Stimulated activated CD8-positive, alpha-beta memory T cell treated with anti-CD3 and anti-CD28 coated beads, Interleukin-7, amount 100 ng/mL, for 24 hours (primary cell): ENCODE measurements around the gene GADD45B.
A peak's percentile ranks its signal among the peaks of the same experiment; 100 is the strongest.
"Not testable (repeated sequence)": the region's sequence is repeated elsewhere in the genome, so short reads cannot be mapped to it uniquely, and the experiment has no call there.

Source experiments
- DNase-seq: peaks from one replicate; pipeline ENCODE4 v3.0.0-alpha.2; 2020; ENCODE audit warnings: low read depth

Gene GADD45B

DNA sequence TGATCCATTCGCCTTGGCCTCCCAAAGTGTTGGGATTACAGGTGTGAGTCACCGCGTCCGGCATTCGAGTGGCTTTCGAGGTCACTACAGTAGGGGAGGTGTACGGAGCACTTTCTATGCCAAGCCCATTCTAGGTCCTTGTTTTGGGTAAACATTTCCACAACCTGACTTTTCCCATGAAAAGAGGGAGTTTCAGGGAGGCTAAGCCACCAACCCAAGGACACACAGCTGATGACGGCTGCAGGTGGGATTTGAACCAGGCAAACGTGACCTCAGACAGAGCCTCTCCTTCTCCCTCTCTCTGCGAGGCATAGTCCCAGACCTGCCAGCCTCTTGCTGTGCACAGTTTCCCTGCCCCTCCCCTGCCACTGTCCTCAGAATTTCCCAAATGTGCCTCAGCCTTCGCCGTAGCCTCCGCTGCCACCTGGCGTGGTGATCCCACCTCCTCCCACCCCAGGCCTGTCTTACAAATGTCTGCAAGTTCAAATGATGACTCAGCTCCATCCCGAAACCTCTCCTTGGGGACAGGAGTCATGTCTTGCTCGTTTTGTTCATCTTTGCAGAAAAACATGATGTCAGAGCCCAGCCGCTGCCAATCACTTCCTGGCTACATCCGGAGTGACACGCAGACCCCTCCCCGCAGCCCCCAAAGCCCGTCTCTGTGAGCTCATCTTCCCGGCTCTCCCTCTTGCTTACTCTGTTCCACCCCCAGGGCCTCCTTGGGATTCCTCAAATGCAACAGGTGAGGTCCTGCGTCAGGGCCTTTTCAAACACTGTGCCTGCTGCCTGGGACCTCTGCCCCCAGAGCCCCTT is 6.6 kb upstream of the GADD45B start:
- no peak for DNase-seq

- not testable (repeated sequence) for DNase-seq
Observed at GRCh38 chr19:2469915-2470200, 6.1 kb upstream of the GADD45B start.

GRCh38 chr19:2474232-2475017 is 1.5 kb upstream of the GADD45B start:
- peak; percentile 79 for DNase-seq

GRCh38 chr19:2475018-2475701 is 767 bp upstream of the GADD45B start:
- DNase-seq, result no peak

- no peak for DNase-seq
Observed at GRCh38 chr19:2476451-2477140, 669 bp downstream of the GADD45B start.

- DNase-seq, result no peak
Observed at GRCh38 chr19:2477141-2477710, 1.3 kb downstream of the GADD45B start.

- DNase-seq, result no peak
Observed at GRCh38 chr19:2477732-2478191, 1.8 kb downstream of the GADD45B start.

GRCh38 chr19:2478278-2478755 is 2.4 kb downstream of the GADD45B start:
- DNase-seq, result no peak

GRCh38 chr19:2478756-2479555 is 3.0 kb downstream of the GADD45B start:
- no peak for DNase-seq

- no peak for DNase-seq
Observed at GRCh38 chr19:2479556-2480194, 3.7 kb downstream of the GADD45B start.

GRCh38 chr19:2481466-2481865 is 5.5 kb downstream of the GADD45B start:
- no peak for DNase-seq

- no peak for DNase-seq
Observed at GRCh38 chr19:2482354-2483038, 6.6 kb downstream of the GADD45B start.

- no peak for DNase-seq
Observed at GRCh38 chr19:2483084-2483483, 7.2 kb downstream of the GADD45B start.

- no peak for DNase-seq
Observed at GRCh38 chr19:2483484-2484151, 7.7 kb downstream of the GADD45B start.

DNA sequence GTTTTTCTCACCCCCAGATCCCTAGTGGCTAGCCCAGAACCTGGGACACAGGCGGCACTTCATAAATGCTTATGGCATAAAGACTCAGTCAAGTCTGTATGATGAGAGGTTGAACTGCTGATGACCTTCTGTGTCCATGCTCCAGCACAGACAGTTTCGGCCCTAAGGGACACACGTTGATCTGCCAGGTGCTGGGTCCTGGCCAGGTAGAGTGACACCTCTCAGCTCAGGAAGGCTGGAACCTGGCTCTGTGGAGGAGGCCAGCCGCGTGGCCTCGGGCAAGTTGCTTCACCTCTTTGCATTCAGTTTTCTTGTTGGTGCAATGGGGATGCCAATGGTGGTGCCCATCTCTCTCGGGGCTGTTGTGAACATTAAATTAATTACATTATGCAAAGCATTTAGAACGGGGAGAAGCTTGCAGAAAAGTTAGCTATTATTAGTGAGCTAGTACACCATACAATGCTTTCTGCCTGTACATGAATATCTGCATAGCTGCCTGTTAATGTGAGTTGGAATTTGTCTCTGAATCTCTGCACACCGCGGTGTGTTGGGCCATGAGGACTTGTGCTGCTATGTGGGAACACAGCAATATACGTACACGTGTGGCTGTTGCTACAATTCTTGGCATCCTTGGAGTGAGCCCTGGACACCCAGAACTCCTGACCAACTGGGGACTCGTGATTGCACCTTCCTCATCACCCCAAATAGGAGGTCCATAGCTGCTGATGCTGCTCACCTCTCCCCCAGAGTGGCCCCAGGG is 8.4 kb downstream of the GADD45B start:
- DNase-seq, result no peak

- DNase-seq, result no peak
Observed at GRCh38 chr19:2485428-2485827, 9.5 kb downstream of the GADD45B start.

GRCh38 chr19:2487090-2487489 is 11.2 kb downstream of the GADD45B start:
- DNase-seq, result no peak

- no peak for DNase-seq
Observed at GRCh38 chr19:2487842-2488241, 11.9 kb downstream of the GADD45B start.
